ENCODE data around the gene STAB1. TPM values are rescaled to one million over a fixed set of nuclear protein-coding genes. Genes with fewer than 3 reads are reported as not detected.
"Not testable (repeated sequence)": the region's sequence is repeated elsewhere in the genome, so short reads cannot be mapped to it uniquely, and the experiment has no call there.

The STAB1 gene
- total and polyA plus RNA-seq, 2 experiments from 2014 or later, result 3.0 to 4.6 TPM

DNA sequence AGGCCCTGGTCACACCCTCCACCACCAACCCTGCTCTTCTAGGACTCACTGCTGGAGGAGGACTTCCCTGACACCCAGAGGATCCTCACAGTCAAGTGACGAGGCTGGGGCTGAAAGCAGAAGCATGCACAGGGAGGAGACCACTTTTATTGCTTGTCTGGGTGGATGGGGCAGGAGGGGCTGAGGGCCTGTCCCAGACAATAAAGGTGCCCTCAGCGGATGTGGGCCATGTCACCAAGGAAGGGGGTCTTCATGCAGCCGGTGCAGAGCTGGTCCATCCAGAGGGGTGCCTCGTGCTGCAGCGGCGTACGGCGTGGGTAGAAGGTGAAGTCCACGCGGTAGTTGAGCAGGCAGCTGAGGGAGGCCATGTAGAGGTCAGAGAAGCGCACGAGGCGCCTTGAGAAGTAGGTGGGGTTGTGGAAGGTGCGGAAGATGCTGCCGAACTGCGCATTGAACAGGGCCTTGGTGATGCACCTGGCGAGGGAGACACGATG is 29.2 kb downstream of the STAB1 start:
- Histone ChIP-seq H3K79me2 (no peaks in the 10 kb centered on the region), H3K27me3 (no peaks in the 10 kb centered on the region), H3K4me3 (no peak overlapping the region), H3K9me2 (replicated peaks; ENCODE audit: insufficient read depth) (no peaks in the 10 kb centered on the region), H3K4me1 (ENCODE audit: insufficient read depth) (peaks cover 7% of the 10 kb centered on the region), H3K9me3 (ENCODE audit: low read depth) (no peaks in the 10 kb centered on the region), H2AFZ (no peak overlapping the region), H3K4me2 (no peak overlapping the region), H3K27ac (no peak overlapping the region), H4K20me1 (ENCODE audit: insufficient read depth, poor library complexity, severe bottlenecking) (no peaks in the 10 kb centered on the region), H3K36me3 (replicated peaks; ENCODE audit: insufficient read depth, low read depth) (no peaks in the 10 kb centered on the region)
- TF ChIP-seq EZH2 (IDR thresholded peaks at IDR 0.05; ENCODE audit: borderline replicate concordance), result no peak
- TF ChIP-seq, protein P1, sequence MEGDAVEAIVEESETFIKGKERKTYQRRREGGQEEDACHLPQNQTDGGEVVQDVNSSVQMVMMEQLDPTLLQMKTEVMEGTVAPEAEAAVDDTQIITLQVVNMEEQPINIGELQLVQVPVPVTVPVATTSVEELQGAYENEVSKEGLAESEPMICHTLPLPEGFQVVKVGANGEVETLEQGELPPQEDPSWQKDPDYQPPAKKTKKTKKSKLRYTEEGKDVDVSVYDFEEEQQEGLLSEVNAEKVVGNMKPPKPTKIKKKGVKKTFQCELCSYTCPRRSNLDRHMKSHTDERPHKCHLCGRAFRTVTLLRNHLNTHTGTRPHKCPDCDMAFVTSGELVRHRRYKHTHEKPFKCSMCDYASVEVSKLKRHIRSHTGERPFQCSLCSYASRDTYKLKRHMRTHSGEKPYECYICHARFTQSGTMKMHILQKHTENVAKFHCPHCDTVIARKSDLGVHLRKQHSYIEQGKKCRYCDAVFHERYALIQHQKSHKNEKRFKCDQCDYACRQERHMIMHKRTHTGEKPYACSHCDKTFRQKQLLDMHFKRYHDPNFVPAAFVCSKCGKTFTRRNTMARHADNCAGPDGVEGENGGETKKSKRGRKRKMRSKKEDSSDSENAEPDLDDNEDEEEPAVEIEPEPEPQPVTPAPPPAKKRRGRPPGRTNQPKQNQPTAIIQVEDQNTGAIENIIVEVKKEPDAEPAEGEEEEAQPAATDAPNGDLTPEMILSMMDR (IDR thresholded peaks at IDR 0.05; ENCODE audit: poor library complexity), result no peak
- TF ChIP-seq EZH2phosphoT487 (IDR thresholded peaks at IDR 0.05; ENCODE audit: low read depth, severe bottlenecking, unreplicated experiment), result no peak
- no peak for DNase-seq (ENCODE audit: low spot score)
- 93% methylated on average over 16 of the region's 18 CpGs for WGBS (ENCODE audit: low lambda C conversion rate, missing lambda C conversion rate)

GRCh38 chr3:52524752-52525679 is 29.9 kb downstream of the STAB1 start:
- Histone ChIP-seq H4K20me1 (ENCODE audit: insufficient read depth, poor library complexity, severe bottlenecking) (no peaks in the 10 kb centered on the region), H3K27me3 (no peaks in the 10 kb centered on the region), H3K4me1 (ENCODE audit: insufficient read depth) (peaks cover 11% of the 10 kb centered on the region), H3K4me3 (no peak overlapping the region), H3K9me3 (ENCODE audit: low read depth) (no peaks in the 10 kb centered on the region), H2AFZ (no peak overlapping the region), H3K4me2 (no peak overlapping the region), H3K27ac (peak overlapping the region; percentile 12), H3K36me3 (replicated peaks; ENCODE audit: insufficient read depth, low read depth) (no peaks in the 10 kb centered on the region), H3K9me2 (replicated peaks; ENCODE audit: insufficient read depth) (no peaks in the 10 kb centered on the region), H3K79me2 (peaks cover 7% of the 10 kb centered on the region)
- no peak for DNase-seq (ENCODE audit: low spot score)
- TF ChIP-seq EZH2 (IDR thresholded peaks at IDR 0.05; ENCODE audit: borderline replicate concordance) (no peak), EZH2phosphoT487 (IDR thresholded peaks at IDR 0.05; ENCODE audit: low read depth, severe bottlenecking, unreplicated experiment) (no peak)
- TF ChIP-seq, protein P1 (IDR thresholded peaks at IDR 0.05; ENCODE audit: poor library complexity), result no peak
- WGBS (ENCODE audit: low lambda C conversion rate, missing lambda C conversion rate), result 87% methylated on average over 31 of the region's 34 CpGs

GRCh38 chr3:52525680-52526561 is 30.8 kb downstream of the STAB1 start:
- 90% methylated on average over 9 of the region's 9 CpGs for WGBS (ENCODE audit: low lambda C conversion rate, missing lambda C conversion rate)
- Histone ChIP-seq H3K36me3 (replicated peaks; ENCODE audit: insufficient read depth, low read depth) (no peaks in the 10 kb centered on the region), H3K79me2 (peaks cover 16% of the 10 kb centered on the region)

DNA sequence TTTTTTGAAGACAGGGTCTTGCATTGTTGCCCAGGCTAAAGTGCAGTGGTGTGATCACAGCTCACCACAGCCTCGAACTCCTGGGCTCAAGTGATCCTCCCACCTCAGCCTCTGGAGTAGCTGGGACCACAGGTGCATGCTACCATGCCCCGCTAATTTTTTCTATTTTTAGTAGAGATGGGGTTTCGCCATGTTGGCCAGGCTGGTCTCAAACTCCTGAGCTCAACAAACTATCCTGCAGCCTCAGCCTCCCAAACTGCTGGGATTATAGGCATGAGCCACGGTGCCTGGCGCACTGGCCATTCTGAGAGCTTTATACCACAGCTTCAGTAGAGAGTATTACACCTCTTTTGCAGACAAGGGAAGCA is 31.5 kb downstream of the STAB1 start:
- H3K4me2 ChIP-seq; H4K20me1 ChIP-seq (ENCODE audit: insufficient read depth, poor library complexity, severe bottlenecking); H3K36me3 ChIP-seq (replicated peaks; ENCODE audit: insufficient read depth, low read depth); H3K27ac ChIP-seq; H3K9me2 ChIP-seq (replicated peaks; ENCODE audit: insufficient read depth); H3K9me3 ChIP-seq (ENCODE audit: low read depth); H3K4me3 ChIP-seq; DNase-seq (ENCODE audit: low spot score); H3K27me3 ChIP-seq; H2AFZ ChIP-seq: not testable (repeated sequence)
- WGBS (ENCODE audit: low lambda C conversion rate, missing lambda C conversion rate), result 91% methylated on average over 5 of the region's 5 CpGs
- peaks cover 27% of the 10 kb centered on the region for H3K4me1 ChIP-seq (ENCODE audit: insufficient read depth)
- peaks cover 23% of the 10 kb centered on the region for H3K79me2 ChIP-seq

More at GRCh38 chr3:52525680-52526561, 30.8 kb downstream of the STAB1 start:
- H3K9me3 ChIP-seq (ENCODE audit: low read depth), result no peaks in the 10 kb centered on the region
- TF ChIP-seq EZH2phosphoT487 (IDR thresholded peaks at IDR 0.05; ENCODE audit: low read depth, severe bottlenecking, unreplicated experiment) (no peak), EZH2 (IDR thresholded peaks at IDR 0.05; ENCODE audit: borderline replicate concordance) (no peak)
- TF ChIP-seq, protein P1 (IDR thresholded peaks at IDR 0.05; ENCODE audit: poor library complexity), result no peak
- no peak overlapping the region for H3K4me3 ChIP-seq
- no peak overlapping the region for H3K4me2 ChIP-seq
- H3K27ac ChIP-seq, result peak overlapping the region; percentile 19
- no peak overlapping the region for H2AFZ ChIP-seq
- no peaks in the 10 kb centered on the region for H3K9me2 ChIP-seq (replicated peaks; ENCODE audit: insufficient read depth)
- peaks cover 20% of the 10 kb centered on the region for H3K4me1 ChIP-seq (ENCODE audit: insufficient read depth)
- H3K27me3 ChIP-seq, result no peaks in the 10 kb centered on the region
- H4K20me1 ChIP-seq (ENCODE audit: insufficient read depth, poor library complexity, severe bottlenecking), result peaks cover 2% of the 10 kb centered on the region
- DNase-seq (ENCODE audit: low spot score), result no peak
